ENCODE measurements around the gene OR8B4. TPM values are rescaled to one million over a fixed set of nuclear protein-coding genes. Genes with fewer than 3 reads are reported as not detected.
"Not testable (repeated sequence)": the region's sequence is repeated elsewhere in the genome, so short reads cannot be mapped to it uniquely, and the experiment has no call there.

Gene OR8B4
- total RNA-seq, 2 donors from 2014 or later: not detected

DNA sequence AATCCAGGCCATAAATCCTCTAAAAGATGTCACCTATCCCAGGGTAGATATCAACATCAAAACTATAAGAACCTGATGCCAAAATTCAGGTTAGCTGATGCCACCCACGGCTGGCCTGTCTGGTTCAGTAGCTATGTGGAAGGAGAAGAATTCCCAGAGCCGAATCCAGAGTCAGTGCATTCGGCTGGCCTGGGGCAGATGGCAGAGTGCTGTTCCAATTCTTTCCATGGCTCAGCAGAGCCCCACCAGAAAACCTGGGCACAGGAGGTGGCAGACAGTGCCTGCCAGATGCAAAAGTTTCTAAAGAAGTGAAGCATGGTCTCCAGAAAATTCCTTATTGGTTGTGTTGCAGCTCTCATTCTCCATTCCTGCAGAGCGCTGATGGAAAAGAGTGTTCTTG is 40.7 kb upstream of the OR8B4 start:
- no peak overlapping the region for H3K27ac ChIP-seq
- H3K4me1 ChIP-seq: no peaks in the 10 kb centered on the region
- no peak overlapping the region for H3K9ac ChIP-seq (ENCODE audit: low read depth in 2 of 2, low read length in 2 of 2)
- H3K27me3 ChIP-seq: no peaks in the 10 kb centered on the region
- H3K9me3 ChIP-seq: no peaks in the 10 kb centered on the region
- no peak overlapping the region for H3K4me3 ChIP-seq
- no peaks in the 10 kb centered on the region for H3K36me3 ChIP-seq
- TF ChIP-seq, protein P1, sequence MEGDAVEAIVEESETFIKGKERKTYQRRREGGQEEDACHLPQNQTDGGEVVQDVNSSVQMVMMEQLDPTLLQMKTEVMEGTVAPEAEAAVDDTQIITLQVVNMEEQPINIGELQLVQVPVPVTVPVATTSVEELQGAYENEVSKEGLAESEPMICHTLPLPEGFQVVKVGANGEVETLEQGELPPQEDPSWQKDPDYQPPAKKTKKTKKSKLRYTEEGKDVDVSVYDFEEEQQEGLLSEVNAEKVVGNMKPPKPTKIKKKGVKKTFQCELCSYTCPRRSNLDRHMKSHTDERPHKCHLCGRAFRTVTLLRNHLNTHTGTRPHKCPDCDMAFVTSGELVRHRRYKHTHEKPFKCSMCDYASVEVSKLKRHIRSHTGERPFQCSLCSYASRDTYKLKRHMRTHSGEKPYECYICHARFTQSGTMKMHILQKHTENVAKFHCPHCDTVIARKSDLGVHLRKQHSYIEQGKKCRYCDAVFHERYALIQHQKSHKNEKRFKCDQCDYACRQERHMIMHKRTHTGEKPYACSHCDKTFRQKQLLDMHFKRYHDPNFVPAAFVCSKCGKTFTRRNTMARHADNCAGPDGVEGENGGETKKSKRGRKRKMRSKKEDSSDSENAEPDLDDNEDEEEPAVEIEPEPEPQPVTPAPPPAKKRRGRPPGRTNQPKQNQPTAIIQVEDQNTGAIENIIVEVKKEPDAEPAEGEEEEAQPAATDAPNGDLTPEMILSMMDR (IDR thresholded peaks at IDR 0.05): no peak
- DNase-seq: no peak
- intact Hi-C loops (cut with DNase I): no loop called here

DNA sequence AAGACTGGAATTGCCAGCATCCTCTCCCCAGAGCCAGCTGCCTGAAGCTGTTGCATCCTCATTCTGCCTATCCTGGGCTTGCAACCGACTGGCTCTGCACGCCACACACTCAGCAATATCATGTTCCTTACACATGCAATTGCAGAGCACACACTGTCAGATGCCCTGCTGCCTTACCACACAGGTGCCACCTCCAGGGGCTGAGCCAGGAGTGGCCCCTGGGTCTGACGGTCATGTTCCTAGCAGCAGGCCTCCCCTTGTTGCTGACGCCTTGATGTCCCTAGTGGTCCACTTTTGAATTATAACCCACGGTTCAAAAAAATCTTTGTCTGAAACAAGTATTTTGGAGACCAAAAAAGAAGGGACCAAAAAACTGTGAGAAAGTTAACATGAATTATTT is 39.3 kb upstream of the OR8B4 start:
- no peaks in the 10 kb centered on the region for H3K27me3 ChIP-seq
- H3K4me3 ChIP-seq: no peak overlapping the region
- H3K9ac ChIP-seq (ENCODE audit: low read depth in 2 of 2, low read length in 2 of 2): no peak overlapping the region
- H3K27ac ChIP-seq: no peak overlapping the region
- no peaks in the 10 kb centered on the region for H3K4me1 ChIP-seq
- no peak for DNase-seq
- H3K9me3 ChIP-seq: no peaks in the 10 kb centered on the region
- TF ChIP-seq, protein P1 (IDR thresholded peaks at IDR 0.05): no peak
- intact Hi-C loops (cut with DNase I): no loop called here
- no peaks in the 10 kb centered on the region for H3K36me3 ChIP-seq

DNA sequence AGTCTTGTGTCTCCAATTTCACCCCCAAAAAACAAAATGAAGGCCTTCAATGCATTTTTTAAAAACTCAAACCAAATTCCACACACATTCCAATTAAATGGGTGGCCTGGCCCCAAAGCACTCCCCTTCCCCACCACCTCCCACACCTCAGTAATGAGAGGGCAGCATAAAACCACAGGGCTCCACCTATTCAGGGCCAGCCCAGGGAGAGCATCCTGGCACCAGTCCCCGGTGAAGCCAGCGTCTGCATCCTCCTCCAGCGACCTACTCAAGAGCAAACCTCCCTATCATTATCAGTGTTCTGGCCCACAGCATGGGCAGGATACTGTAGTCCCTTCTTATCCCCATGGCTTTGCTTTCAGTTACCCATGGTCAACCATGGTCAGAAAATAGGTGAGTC is 38.7 kb upstream of the OR8B4 start:
- H3K27me3 ChIP-seq: no peaks in the 10 kb centered on the region
- TF ChIP-seq, protein P1 (IDR thresholded peaks at IDR 0.05): no peak
- DNase-seq: no peak
- H3K4me3 ChIP-seq: no peak overlapping the region
- no peak overlapping the region for H3K9ac ChIP-seq (ENCODE audit: low read depth in 2 of 2, low read length in 2 of 2)
- H3K36me3 ChIP-seq: no peaks in the 10 kb centered on the region
- H3K27ac ChIP-seq: no peak overlapping the region
- H3K9me3 ChIP-seq: no peaks in the 10 kb centered on the region
- no peaks in the 10 kb centered on the region for H3K4me1 ChIP-seq
- intact Hi-C loops (cut with DNase I): no loop called here

DNA sequence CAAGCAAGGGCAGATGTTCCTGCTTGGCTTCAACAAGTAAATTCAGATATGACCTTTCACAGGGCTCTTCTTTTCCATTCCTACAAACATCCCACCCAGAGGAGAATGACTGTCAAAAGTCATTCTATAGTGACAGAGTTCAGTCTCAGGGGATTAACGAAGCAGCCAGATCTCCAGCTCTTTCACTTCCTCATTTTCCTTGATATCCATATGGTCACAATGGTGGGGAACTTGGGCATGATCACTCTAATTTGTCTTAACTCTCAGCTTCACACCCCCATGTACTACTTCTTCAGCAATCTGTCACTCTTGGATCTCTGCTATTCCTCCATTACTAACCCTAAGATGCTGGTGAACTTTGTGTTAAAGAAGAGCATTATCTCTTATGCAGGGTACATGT is 35.8 kb upstream of the OR8B4 start:
- Histone ChIP-seq H3K9me3 (no peaks in the 10 kb centered on the region), H3K4me3 (no peak overlapping the region), H3K4me1 (no peaks in the 10 kb centered on the region), H3K27me3 (no peaks in the 10 kb centered on the region), H3K9ac (ENCODE audit: low read depth in 2 of 2, low read length in 2 of 2) (no peak overlapping the region), H3K27ac (no peak overlapping the region), H3K36me3 (no peaks in the 10 kb centered on the region)
- TF ChIP-seq, protein P1 (IDR thresholded peaks at IDR 0.05): no peak
- DNase-seq: no peak
- intact Hi-C loops (cut with DNase I): no loop called here

DNA sequence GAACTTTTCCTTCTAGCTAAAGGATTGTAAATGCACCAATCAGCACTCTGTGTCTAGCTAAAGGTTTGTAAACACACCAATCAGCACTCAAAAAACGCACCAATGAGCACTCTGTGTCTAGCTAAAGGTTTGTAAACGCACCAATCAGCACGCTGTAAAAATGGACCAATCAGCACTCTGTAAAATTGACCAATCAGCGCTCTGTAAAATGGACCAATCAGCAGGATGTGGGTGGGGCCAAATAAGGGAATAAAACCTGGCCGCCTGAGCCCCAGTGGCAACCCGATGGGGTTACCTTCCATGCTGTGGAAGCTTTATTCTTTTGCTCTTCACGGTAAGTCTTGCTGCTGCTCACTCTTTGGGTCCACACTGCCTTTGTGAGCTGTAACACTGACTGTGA is 34.7 kb upstream of the OR8B4 start:
- H3K4me1 ChIP-seq; H3K36me3 ChIP-seq; H3K9me3 ChIP-seq; H3K27me3 ChIP-seq; intact Hi-C loops (cut with DNase I); DNase-seq; H3K27ac ChIP-seq; H3K4me3 ChIP-seq; H3K9ac ChIP-seq (ENCODE audit: low read depth in 2 of 2, low read length in 2 of 2): not testable (repeated sequence)

DNA sequence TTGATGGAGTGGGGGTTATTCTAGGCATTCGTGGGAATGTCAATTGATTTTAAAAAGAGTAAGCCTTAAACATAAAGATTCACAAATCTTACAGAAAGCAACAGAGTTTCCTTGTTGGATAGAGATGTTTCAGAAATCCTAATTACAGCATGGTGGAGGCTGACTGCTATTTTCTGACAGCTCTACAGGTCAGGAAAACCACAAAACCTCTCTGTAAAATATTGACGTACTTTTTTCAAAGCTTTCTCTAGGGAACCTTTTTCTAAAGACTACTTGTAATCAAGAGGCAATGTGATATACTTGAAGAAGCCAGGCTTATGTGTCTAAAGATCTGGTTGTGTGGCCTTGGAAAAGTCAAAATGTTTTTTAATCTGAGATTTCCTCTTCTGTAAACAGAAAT is 29.9 kb upstream of the OR8B4 start:
- Histone ChIP-seq H3K9ac (ENCODE audit: low read depth in 2 of 2, low read length in 2 of 2) (no peak overlapping the region), H3K4me3 (no peak overlapping the region), H3K4me1 (no peaks in the 10 kb centered on the region), H3K9me3 (no peaks in the 10 kb centered on the region), H3K36me3 (no peaks in the 10 kb centered on the region), H3K27ac (no peak overlapping the region), H3K27me3 (no peaks in the 10 kb centered on the region)
- TF ChIP-seq, protein P1 (IDR thresholded peaks at IDR 0.05): no peak
- intact Hi-C loops (cut with DNase I): no loop called here
- no peak for DNase-seq

All from colonic mucosa (tissue), 4 donors.